ENCODE results near the gene PTTG1IP.

The PTTG1IP gene

GRCh38 chr21:44908908-44909307 is 35.4 kb upstream of the PTTG1IP start:
- DNase-seq = no peak

GRCh38 chr21:44907966-44908895 is 34.7 kb upstream of the PTTG1IP start:
- DNase-seq = peak; percentile 51

GRCh38 chr21:44907225-44907965 is 33.9 kb upstream of the PTTG1IP start:
- no peak for DNase-seq

- no peak for DNase-seq
Observed at GRCh38 chr21:44905728-44906090, 32.2 kb upstream of the PTTG1IP start.

- DNase-seq = no peak
Observed at GRCh38 chr21:44905016-44905727, 31.7 kb upstream of the PTTG1IP start.

GRCh38 chr21:44904141-44904923 is 30.8 kb upstream of the PTTG1IP start:
- DNase-seq = no peak

- no peak for DNase-seq
Observed at GRCh38 chr21:44903689-44904088, 30.2 kb upstream of the PTTG1IP start.

- DNase-seq = no peak
Observed at GRCh38 chr21:44903050-44903685, 29.7 kb upstream of the PTTG1IP start.

GRCh38 chr21:44902268-44903049 is 29.0 kb upstream of the PTTG1IP start:
- DNase-seq = no peak

GRCh38 chr21:44901391-44902074 is 28.0 kb upstream of the PTTG1IP start:
- DNase-seq = no peak

GRCh38 chr21:44900559-44901251 is 27.2 kb upstream of the PTTG1IP start:
- no peak for DNase-seq

GRCh38 chr21:44899768-44900558 is 26.5 kb upstream of the PTTG1IP start:
- no peak for DNase-seq

GRCh38 chr21:44898851-44899767 is 25.6 kb upstream of the PTTG1IP start:
- no peak for DNase-seq

- no peak for DNase-seq
Observed at GRCh38 chr21:44898011-44898488, 24.6 kb upstream of the PTTG1IP start.

GRCh38 chr21:44897326-44898010 is 24.0 kb upstream of the PTTG1IP start:
- DNase-seq = peak; percentile 64

- DNase-seq = no peak
Observed at GRCh38 chr21:44896561-44897286, 23.2 kb upstream of the PTTG1IP start.
